Kasumi-1 (cell line): ENCODE data around the gene SCUBE1.

Source experiments
- DNase-seq, 2 experiments: peaks; one replicate each; lab custom pipeline; 2025; lab: John Stamatoyannopoulos, UW

The SCUBE1 gene

GRCh38 chr22:43326331-43327156 lies 16.6 kb downstream of the SCUBE1 start:
- DNase-seq, result no peak

GRCh38 chr22:43325176-43325575 lies 18.0 kb downstream of the SCUBE1 start:
- no peak for DNase-seq

GRCh38 chr22:43320943-43321900 lies 21.9 kb downstream of the SCUBE1 start:
- DNase-seq, result no peak

- DNase-seq, result no peak
Measured at GRCh38 chr22:43319661-43320486, 23.3 kb downstream of the SCUBE1 start.

DNA sequence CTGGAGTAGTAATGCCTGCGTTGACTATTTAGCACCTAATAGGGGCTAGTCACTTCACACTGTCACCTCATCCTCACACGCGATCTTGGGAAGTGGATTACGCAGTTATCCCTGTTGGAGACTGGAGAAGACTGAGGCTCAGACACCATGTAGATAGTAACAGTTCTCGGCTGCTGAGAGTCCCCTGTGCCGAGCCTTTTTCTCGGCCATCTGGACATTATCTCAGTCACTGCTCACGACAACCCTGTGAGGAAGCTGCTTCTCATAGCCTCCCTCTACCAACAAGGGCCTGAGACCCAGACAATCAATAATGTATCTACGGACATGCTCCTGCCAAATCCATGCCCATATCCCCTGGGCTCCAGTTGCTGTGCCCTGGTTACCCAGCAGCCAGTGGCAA lies 25.9 kb downstream of the SCUBE1 start:
- DNase-seq, result no peak

DNA sequence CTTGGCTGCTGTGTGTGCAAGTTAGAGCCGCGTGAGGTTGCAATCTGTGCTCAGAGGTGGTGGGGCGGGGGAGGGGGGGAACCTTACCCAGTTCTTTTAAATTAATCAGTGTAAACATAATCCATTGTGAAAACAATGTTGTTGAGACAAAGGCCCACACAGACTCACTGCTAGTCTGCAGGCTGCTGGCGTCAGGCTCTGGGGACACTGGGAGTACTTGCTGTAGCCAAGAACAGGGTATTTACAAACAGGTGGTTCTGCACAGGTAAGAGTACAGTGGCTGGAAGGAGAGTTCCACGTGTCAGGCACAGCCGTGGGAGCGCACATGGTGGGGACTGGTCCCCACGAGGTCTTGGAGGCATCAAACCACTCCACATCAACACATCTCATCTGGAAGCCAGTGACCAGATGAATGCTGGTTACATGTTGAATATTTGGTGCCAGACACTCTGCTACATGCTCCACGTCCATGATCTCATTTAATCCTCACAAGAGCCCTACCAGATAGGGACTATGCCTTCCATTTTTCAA lies 27.4 kb downstream of the SCUBE1 start:
- no peak for DNase-seq

DNA sequence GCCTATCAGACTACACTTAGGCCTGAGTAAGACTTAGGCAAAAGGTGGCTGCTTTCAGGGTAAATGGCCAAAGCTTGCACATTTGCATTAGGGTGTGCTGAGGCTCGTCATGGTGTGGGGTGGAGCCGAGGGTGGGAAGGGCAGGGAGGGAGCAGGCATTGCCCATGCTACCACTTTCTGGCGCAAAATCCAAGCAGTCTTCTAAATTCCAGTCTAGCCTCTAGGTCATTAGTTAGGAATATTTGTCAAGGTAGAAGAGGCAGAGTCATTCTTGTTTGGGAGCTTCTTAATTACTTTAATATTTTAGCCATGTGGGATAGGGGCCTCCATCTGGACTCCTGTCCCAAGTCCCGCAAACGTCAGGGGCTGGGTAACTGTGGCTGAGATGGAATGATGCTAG lies 28.6 kb downstream of the SCUBE1 start:
- no peak for DNase-seq

- DNase-seq, result no peak
Measured at GRCh38 chr22:43313890-43314474, 29.2 kb downstream of the SCUBE1 start.

DNA sequence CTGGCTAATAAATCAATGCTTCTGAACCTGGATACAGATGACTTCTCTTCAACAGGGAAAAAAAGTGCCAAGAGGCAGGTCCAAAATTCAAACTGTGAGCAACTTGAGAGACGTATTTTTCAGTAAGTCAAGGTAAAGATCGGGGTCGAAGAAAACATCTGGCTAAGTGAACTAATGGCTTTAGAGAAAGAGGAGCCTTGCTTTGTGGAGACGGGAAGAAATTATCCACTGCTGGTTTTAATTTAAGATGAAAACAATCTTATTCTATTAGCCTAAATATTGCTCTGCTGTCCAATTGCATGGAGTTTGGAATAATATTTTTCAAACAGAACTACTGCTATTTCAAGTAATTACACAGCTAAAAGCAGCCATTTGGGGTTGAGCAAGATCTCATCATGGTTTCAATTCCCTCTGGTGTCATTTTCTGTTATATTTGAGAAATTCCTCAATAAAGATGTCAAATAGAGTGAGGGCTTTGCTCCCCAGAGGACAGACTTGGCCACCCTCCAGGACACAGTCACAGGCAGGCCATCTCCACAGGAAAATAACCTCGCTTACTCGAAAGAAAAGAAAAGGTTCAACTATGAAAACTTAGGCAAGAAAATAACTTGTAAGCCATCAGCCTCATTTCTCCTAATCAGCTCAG lies 29.8 kb downstream of the SCUBE1 start:
- no peak for DNase-seq

- DNase-seq, result no peak
Measured at GRCh38 chr22:43312608-43313007, 30.6 kb downstream of the SCUBE1 start.

DNA sequence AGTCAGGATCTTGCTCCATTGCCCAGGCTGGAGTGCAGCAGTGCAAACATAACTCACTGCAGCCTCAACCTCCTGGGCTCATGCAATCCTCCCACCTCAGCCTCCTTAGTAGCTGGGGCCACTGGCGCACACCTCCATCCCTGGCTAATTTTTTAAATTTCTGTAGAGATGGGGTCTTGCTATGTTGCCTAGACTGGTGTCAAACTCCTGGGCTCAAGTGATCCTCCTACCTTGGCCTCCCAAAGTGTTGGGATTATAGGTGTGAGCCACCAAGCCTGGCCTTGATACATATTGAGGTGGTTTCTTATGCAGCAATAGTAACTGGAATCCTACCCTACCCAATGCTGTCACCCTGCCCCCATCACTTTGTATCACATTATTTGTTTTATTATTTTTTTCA lies 32.4 kb downstream of the SCUBE1 start:
- no peak for DNase-seq

DNA sequence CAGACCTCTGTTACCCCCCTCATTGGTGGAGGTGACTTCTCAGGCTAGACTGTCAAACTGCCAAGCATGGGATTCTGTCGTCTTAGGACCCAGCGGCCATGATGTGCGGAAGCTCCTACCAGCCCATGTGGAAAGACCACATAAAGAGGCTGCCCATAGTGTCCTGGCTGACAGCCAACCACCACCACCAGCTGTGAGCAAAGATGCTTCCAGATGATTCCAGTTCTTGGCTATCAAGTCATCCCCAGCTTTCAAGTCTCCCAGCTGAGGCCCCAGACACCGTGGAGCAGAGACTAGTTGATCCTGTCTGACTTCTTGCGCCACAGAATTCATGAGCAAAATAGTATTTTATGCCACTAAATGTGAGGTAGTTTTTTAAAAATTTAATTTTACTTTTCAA lies 32.9 kb downstream of the SCUBE1 start:
- DNase-seq, result no peak

- no peak for DNase-seq
Measured at GRCh38 chr22:43308836-43309235, 34.3 kb downstream of the SCUBE1 start.

DNA sequence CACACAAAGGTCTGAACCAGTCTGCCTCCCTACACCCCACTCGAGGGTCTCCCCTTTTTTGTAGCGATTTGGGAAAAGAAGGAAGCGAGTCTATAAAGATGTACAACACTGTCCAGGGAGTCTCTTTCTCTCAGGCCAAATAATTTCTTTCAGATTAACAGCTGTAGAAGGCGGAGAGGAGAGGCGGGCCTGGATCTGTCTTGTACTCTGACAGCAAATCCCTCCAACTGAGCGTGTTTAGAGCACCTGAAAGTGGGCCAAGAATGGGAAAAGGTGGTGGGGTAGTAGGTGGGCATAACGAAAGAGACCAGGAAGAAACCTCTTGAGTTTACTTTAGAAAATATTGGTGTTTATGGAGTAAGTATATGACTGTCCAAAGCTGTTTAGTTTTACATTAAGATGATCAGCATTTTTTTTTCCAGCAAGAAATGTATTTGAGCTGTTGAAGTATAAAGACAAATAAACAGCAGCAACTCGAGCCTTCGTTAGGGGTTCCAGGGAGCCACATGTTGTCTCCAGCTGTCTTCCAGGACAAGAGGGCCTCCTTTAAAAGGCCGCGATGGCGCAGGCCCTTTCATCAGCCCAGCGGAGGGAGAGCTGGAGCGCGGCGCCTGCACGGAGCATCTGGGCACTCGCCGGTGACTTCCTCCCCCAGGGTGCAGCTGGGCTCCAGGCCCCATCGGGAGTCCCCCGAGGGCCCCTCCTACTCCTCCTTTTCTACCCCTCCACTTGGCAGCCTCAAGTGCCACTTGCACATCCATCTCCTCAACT lies 34.9 kb downstream of the SCUBE1 start:
- DNase-seq, result no peak

DNA sequence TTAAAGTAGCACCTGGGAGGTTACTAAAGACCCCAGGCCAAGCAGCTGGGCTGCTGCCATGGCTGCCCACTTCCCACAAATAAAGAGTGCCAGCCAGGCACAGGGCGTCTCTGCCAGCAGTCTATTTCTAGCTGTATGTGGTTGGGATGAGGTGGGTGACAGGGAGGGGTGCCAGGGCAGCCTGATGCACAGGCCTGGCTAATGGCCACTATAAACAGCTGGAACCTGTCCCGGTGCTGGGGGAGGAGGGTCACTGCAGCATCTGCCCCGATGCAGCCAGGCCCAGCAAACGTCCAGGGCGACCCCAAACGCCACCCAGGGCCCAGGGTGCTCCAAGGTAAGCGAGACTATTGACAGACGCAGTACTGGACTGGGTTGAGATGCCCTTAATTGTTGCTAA lies 37.4 kb downstream of the SCUBE1 start:
- no peak for DNase-seq

GRCh38 chr22:43304831-43305590 lies 38.2 kb downstream of the SCUBE1 start:
- no peak for DNase-seq

DNA sequence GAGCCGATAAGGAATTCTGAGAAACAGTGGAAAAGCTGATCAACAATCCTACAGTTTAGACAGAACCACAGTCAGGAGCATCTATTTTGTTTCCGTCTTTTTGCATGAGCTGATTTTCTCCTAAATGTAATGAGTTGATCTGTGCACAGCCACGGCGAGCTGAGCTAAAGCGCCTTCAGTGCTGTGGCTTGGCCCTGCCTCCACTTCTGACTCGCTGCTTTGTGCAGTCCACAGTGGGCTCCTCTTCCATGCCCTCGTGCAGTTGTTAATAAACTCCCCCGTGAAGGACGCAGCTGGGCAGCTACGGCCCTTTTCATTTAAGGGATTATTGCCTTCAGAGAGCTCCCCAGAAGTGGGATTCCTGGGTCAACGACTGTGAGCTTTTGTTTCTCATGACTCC lies 39.4 kb downstream of the SCUBE1 start:
- DNase-seq, result no peak

- DNase-seq, result no peak
Measured at GRCh38 chr22:43303166-43303565, 40.0 kb downstream of the SCUBE1 start.

DNA sequence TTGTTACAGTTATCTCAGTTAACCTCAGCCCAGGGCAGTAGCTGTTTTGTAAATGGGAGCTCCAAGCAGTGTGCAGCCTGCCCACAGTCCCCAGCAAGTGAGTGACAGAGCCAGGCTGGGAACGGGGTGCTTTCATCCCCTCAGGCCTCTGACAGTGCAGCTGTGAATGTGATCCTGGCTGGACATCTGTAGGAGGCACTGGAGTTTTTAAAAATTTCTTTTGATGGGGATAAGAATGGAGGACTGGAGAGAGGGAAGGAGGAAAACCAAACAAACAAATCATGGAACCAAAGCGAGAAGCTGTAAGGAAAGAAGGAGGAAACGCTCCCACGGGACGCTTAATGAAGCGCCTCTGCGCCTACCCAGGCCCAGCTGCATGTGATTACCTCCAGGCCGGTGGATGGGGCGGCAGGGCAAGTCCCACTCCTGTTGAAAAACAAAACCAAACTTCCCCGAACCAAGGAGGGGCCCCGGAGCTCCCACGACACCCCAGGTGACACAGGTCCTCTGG lies 40.6 kb downstream of the SCUBE1 start:
- no peak for DNase-seq
